Natural killer cell (primary cell): ENCODE measurements around the gene ZFP36L2. TPM values are rescaled to one million over a fixed set of nuclear protein-coding genes. Genes with fewer than 3 reads are reported as not detected.

Source experiments
- ATAC-seq, 3 donors: fragments of 150-1000 bp in 2 of 3; fragments of 200-7000 bp in 1 of 3; cut with Tn5 transposase; 1 replicate in 1 of 3; 2 replicates in 2 of 3; pipeline ENCODE4 v1.10.0; 2021; ENCODE audit warnings: mild to moderate bottlenecking in 2 of 3, moderate library complexity in 2 of 3
- DNase-seq, 2 donors: peaks; one replicate each; pipeline versions ENCODE4 v3.0.0 to v3.0.0-alpha.2; 2013 to 2021; ENCODE audit warnings: mixed read lengths in 1 of 2
- H3K27ac ChIP-seq: one replicate; pipeline ENCODE4 v1.5.1; 2013; ENCODE audit warnings: mild to moderate bottlenecking, low read length
- H3K27me3 ChIP-seq: one replicate; pipeline ENCODE4 v1.6.1; 2013; ENCODE audit warnings: low read length; ENCODE audit not compliant: control insufficient read depth, insufficient read depth
- H3K36me3 ChIP-seq: one replicate; pipeline ENCODE4 v1.6.1; 2013; ENCODE audit warnings: low read length; ENCODE audit not compliant: control insufficient read depth, insufficient read depth
- H3K4me1 ChIP-seq: one replicate; pipeline ENCODE4 v1.6.1; 2013; ENCODE audit warnings: low read length; ENCODE audit not compliant: control insufficient read depth, insufficient read depth
- H3K4me3 ChIP-seq: one replicate; pipeline ENCODE4 v1.5.1; 2013; ENCODE audit warnings: low read length
- H3K9me3 ChIP-seq: one replicate; pipeline ENCODE4 v1.6.1; 2013; ENCODE audit warnings: low read length; ENCODE audit not compliant: control insufficient read depth, insufficient read depth
- H3K27ac Mint-ChIP-seq, 2 donors: one replicate each; pipeline ENCODE4 v1.8.0; 2022; ENCODE audit warnings: mild to moderate bottlenecking in 2 of 2, mixed read lengths in 2 of 2, moderate library complexity in 1 of 2
- H3K27me3 Mint-ChIP-seq, 2 donors: one replicate each; pipeline ENCODE4 v1.8.0; 2022; ENCODE audit warnings: low read depth in 2 of 2, mixed read lengths in 2 of 2
- H3K36me3 Mint-ChIP-seq: one replicate; pipeline ENCODE4 v1.8.0; 2022; ENCODE audit warnings: mixed read lengths
- H3K4me1 Mint-ChIP-seq, 2 donors: one replicate each; pipeline ENCODE4 v1.8.0; 2022; ENCODE audit warnings: mixed read lengths in 2 of 2
- H3K4me3 Mint-ChIP-seq: one replicate; pipeline ENCODE4 v1.8.0; 2022; ENCODE audit warnings: mild to moderate bottlenecking, moderate library complexity, mixed read lengths
- H3K9me3 Mint-ChIP-seq, 2 donors: one replicate each; pipeline ENCODE4 v1.8.0; 2022; ENCODE audit warnings: mixed read lengths in 2 of 2
- WGBS: methylation state at CpG from one replicate; pipeline ENCODE4 v1.1.7; 2013; ENCODE audit warnings: missing lambda C conversion rate; ENCODE audit not compliant: insufficient coverage; 5-methylcytosine and 5-hydroxymethylcytosine counted together
- intact Hi-C: fragments of 100-400 bp; cut with micrococcal nuclease; formaldehyde crosslinking; loops from one replicate; pipeline ENCODE4 v1.14.2; 2022
- total RNA-seq, 4 donors: library from RNA; stranded (reverse); fragments of 120-200 nt in 1 of 4; gene quantifications; one replicate each; pipeline versions ENCODE4 v1.2.3 to v1.2.4, GENCODE V29; 2013 to 2022
- TF ChIP-seq, protein P1 (sequence below): fragments of 200-600 bp; IDR thresholded peaks from one replicate; pipeline ENCODE4 v1.8.0; 2022; ENCODE audit warnings: antibody characterized with exemption

Gene ZFP36L2
- total RNA-seq, 3 donors from 2014 or later (not counting 1 experiment from before 2014, with no cell fraction given), result 376 to 428 (median 418) TPM

DNA sequence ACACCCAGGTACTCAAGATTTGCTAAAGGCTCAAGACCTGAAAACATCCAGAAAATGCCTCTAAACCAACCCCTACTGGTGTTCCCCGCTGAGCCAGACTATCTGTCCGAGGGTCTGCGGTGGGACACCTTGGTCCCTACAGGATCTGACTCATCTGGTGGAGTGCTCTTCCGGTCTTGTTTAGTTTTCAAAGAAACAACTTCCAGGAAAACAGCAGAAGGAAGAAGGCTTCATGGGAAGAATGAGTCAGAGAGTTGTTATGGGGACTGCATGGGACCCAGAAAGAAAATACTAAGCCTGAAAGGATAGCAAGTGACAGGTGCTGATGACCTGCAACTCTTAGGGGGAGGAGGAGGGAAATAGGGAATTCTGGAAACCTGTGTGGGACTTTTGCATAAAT, 41.3 kb downstream of the ZFP36L2 start:
- DNase-seq (no peak), ATAC-seq (no peak)
- no peak overlapping the region for H3K27ac ChIP-seq
- no peaks in the 10 kb centered on the region for H3K36me3 ChIP-seq
- no peak overlapping the region for H3K4me3 Mint-ChIP-seq
- no peak overlapping the region for H3K4me3 ChIP-seq
- no peaks in the 10 kb centered on the region for H3K9me3 Mint-ChIP-seq
- 97% methylated on average over 4 of the region's 4 CpGs for WGBS
- H3K9me3 ChIP-seq, result no peaks in the 10 kb centered on the region
- no peaks in the 10 kb centered on the region for H3K36me3 Mint-ChIP-seq
- intact Hi-C loops, result no loop called here
- TF ChIP-seq, protein P1, sequence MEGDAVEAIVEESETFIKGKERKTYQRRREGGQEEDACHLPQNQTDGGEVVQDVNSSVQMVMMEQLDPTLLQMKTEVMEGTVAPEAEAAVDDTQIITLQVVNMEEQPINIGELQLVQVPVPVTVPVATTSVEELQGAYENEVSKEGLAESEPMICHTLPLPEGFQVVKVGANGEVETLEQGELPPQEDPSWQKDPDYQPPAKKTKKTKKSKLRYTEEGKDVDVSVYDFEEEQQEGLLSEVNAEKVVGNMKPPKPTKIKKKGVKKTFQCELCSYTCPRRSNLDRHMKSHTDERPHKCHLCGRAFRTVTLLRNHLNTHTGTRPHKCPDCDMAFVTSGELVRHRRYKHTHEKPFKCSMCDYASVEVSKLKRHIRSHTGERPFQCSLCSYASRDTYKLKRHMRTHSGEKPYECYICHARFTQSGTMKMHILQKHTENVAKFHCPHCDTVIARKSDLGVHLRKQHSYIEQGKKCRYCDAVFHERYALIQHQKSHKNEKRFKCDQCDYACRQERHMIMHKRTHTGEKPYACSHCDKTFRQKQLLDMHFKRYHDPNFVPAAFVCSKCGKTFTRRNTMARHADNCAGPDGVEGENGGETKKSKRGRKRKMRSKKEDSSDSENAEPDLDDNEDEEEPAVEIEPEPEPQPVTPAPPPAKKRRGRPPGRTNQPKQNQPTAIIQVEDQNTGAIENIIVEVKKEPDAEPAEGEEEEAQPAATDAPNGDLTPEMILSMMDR, result no peak
- H3K27ac Mint-ChIP-seq, result no peak overlapping the region
- H3K27me3 ChIP-seq, result no peaks in the 10 kb centered on the region
- H3K4me1 ChIP-seq, result peaks cover 14% of the 10 kb centered on the region
- H3K4me1 Mint-ChIP-seq, result peaks cover 22 to 48% of the 10 kb centered on the region in 2 donors
- H3K27me3 Mint-ChIP-seq, result peaks cover 0 to 2% of the 10 kb centered on the region in 2 donors

- H3K9me3 ChIP-seq, result no peaks in the 10 kb centered on the region
- intact Hi-C loops, result no loop called here
- Mint-ChIP-seq H3K27ac (peak overlapping the region; percentile 46 to 80), H3K4me3 (no peak overlapping the region), H3K4me1 (peaks cover 22 to 48% of the 10 kb centered on the region in 2 donors), H3K27me3 (peaks cover 0 to 2% of the 10 kb centered on the region in 2 donors), H3K36me3 (no peaks in the 10 kb centered on the region), H3K9me3 (no peaks in the 10 kb centered on the region)
- ATAC-seq (peak in 2 of 3 donors; percentile 39 to 58), DNase-seq (peak in 1 of 2 donors; percentile 60)
- no peaks in the 10 kb centered on the region for H3K36me3 ChIP-seq
- peaks cover 14% of the 10 kb centered on the region for H3K4me1 ChIP-seq
- no peak overlapping the region for H3K4me3 ChIP-seq
- no peaks in the 10 kb centered on the region for H3K27me3 ChIP-seq
- H3K27ac ChIP-seq, result no peak overlapping the region
- 78% methylated on average over 12 of the region's 12 CpGs for WGBS
- TF ChIP-seq, protein P1, result no peak
These were observed 42.0 kb downstream of the ZFP36L2 start for GRCh38 chr2:43184339-43184895.

- Histone ChIP-seq H3K9me3 (no peaks in the 10 kb centered on the region), H3K27ac (no peak overlapping the region), H3K36me3 (no peaks in the 10 kb centered on the region), H3K4me1 (peaks cover 19% of the 10 kb centered on the region), H3K27me3 (no peaks in the 10 kb centered on the region), H3K4me3 (no peak overlapping the region)
- WGBS, result 71% methylated on average over 5 of the region's 5 CpGs
- Mint-ChIP-seq H3K4me3 (no peak overlapping the region), H3K4me1 (peaks cover 22 to 49% of the 10 kb centered on the region in 2 donors), H3K27ac (peak overlapping the region in 1 of 2 donors; percentile 80), H3K36me3 (no peaks in the 10 kb centered on the region), H3K27me3 (peaks cover 0 to 2% of the 10 kb centered on the region in 2 donors), H3K9me3 (no peaks in the 10 kb centered on the region)
- DNase-seq (no peak), ATAC-seq (no peak)
- intact Hi-C loops, result no loop called here
- TF ChIP-seq, protein P1, result no peak
These were observed 42.7 kb downstream of the ZFP36L2 start for GRCh38 chr2:43183743-43184142.

DNA sequence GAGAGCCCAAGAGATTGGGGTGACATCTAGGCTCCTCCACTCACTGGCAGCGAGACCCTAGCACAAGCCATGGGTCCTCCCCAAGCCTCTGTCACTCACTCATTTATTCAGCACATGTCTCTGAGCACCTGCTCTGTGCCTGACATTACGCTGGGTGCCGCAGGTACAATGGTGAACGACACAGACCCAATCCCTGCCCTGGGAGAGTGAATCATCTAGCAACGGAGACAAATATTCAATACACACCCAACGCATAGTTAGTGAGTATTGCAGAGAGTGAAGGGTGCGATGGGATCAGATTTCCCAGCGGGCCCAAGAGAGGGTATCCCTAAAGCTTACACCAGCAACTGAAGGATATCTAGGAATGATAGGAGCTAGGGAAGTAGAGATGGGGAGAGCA, 45.5 kb downstream of the ZFP36L2 start:
- H3K27me3 Mint-ChIP-seq, result peaks cover 0 to 2% of the 10 kb centered on the region in 2 donors
- Histone ChIP-seq H3K4me3 (no peak overlapping the region), H3K4me1 (peaks cover 44% of the 10 kb centered on the region), H3K9me3 (peaks cover 1% of the 10 kb centered on the region), H3K27me3 (no peaks in the 10 kb centered on the region), H3K36me3 (no peaks in the 10 kb centered on the region), H3K27ac (no peak overlapping the region)
- 95% methylated on average over 8 of the region's 8 CpGs for WGBS
- no peaks in the 10 kb centered on the region for H3K36me3 Mint-ChIP-seq
- no peaks in the 10 kb centered on the region for H3K9me3 Mint-ChIP-seq
- intact Hi-C loops, result no loop called here
- TF ChIP-seq, protein P1, result no peak
- H3K27ac Mint-ChIP-seq, result peak overlapping the region in 1 of 2 donors; percentile 37
- no peak overlapping the region for H3K4me3 Mint-ChIP-seq
- ATAC-seq (no peak), DNase-seq (no peak)
- H3K4me1 Mint-ChIP-seq, result peaks cover 21 to 53% of the 10 kb centered on the region in 2 donors
